Measurements from ENCODE around the gene KDM4E.

KDM4E gene

DNA sequence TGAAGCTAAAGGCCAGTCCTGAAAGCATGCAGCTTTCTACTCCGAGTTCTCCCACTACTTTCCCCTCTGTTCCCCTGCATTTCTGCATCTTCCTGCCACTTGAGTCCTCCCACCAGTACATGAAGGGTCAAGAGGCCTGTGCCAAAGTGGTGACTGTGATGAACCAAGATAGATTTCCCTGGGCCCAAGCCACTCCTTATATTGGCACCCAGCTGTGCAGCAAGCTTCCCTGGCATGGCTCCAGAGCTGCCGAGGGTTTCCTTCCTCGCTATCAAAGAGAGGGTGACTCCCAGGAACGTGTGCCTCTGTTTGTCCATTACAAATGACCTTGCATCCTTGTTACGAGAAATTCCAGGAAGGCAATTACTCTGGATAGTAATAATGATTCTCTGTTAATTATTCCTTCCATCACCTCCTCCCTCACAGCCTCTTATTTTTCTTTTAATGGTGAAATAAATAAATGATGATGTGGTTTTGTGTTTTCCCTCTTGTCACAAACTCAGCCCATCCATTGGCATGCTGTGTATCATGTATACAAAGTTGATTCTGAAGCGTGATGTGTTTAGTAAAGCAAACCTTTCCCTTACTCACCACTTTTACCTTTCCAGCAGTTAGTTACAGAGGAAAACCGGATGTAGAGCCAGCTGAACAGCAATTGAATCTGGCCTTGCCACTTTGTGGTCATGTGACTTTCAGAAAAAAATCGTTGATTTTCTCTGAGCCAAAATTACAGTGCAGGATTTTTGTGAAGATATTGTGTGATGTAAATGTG lies 49.9 kb downstream of the KDM4E start:
- Histone ChIP-seq H2AFZ (ENCODE audit: low read depth, low read length) (no peak overlapping the region), H4K20me1 (ENCODE audit: insufficient read depth, low read length) (peaks cover 4% of the 10 kb centered on the region; the same call in 1 of the 2 replicates), H3K9me3 (ENCODE audit: insufficient read depth, low read length, severe bottlenecking) (no peaks in the 10 kb centered on the region), H3K27ac (ENCODE audit: low read length) (no peak overlapping the region), H3K4me2 (ENCODE audit: insufficient read depth, low read length) (no peak overlapping the region), H3K36me3 (ENCODE audit: insufficient read depth, low read length) (peaks cover 4% of the 10 kb centered on the region; the same call in 1 of the 2 replicates), H3K4me1 (ENCODE audit: insufficient read depth, low read length) (peaks cover 8% of the 10 kb centered on the region; the same call in 1 of the 2 replicates), H3K4me3 (ENCODE audit: low read depth in 1 of 2, low read length in 2 of 2) (no peak overlapping the region), H3K27me3 (ENCODE audit: insufficient read depth, low read length, poor library complexity) (peaks cover 3% of the 10 kb centered on the region), H3K9ac (ENCODE audit: low read depth, low read length) (no peak overlapping the region), H3K79me2 (ENCODE audit: insufficient read depth, low read length) (peaks cover 7% of the 10 kb centered on the region)
- DNase-seq (no peak), ATAC-seq (ENCODE audit: insufficient read depth, low read depth) (no peak)
- no peak for TF ChIP-seq EZH2 (IDR thresholded peaks at IDR 0.05; ENCODE audit: borderline replicate concordance, low read depth, low read length, severe bottlenecking)
- TF ChIP-seq, protein P1, sequence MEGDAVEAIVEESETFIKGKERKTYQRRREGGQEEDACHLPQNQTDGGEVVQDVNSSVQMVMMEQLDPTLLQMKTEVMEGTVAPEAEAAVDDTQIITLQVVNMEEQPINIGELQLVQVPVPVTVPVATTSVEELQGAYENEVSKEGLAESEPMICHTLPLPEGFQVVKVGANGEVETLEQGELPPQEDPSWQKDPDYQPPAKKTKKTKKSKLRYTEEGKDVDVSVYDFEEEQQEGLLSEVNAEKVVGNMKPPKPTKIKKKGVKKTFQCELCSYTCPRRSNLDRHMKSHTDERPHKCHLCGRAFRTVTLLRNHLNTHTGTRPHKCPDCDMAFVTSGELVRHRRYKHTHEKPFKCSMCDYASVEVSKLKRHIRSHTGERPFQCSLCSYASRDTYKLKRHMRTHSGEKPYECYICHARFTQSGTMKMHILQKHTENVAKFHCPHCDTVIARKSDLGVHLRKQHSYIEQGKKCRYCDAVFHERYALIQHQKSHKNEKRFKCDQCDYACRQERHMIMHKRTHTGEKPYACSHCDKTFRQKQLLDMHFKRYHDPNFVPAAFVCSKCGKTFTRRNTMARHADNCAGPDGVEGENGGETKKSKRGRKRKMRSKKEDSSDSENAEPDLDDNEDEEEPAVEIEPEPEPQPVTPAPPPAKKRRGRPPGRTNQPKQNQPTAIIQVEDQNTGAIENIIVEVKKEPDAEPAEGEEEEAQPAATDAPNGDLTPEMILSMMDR (IDR thresholded peaks at IDR 0.05; ENCODE audit: borderline replicate concordance, extremely low read depth, low read length, poor library complexity, severe bottlenecking): no peak

DNA sequence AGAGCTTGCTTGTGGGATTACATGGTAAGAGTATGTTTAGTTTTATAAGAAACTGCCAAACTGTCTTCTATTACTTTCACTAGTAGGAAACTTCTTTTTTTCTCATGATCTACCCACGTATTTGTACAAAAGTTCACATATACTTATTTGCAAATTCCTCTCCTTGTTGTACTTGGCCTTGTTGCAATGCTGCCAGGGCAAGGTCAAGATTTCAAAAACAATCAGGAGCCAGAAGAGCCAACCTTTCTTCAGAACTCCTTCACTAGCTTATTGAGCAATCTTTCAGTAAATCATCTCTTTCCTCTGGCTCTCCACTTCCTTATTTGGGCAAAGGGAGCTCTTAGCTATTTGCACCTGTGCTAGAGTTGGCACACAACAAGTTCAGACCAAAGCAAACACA lies 51.4 kb downstream of the KDM4E start:
- Histone ChIP-seq H3K27me3 (ENCODE audit: insufficient read depth, low read length, poor library complexity) (peaks cover 3% of the 10 kb centered on the region), H4K20me1 (ENCODE audit: insufficient read depth, low read length) (no peaks in the 10 kb centered on the region), H3K79me2 (ENCODE audit: insufficient read depth, low read length) (no peaks in the 10 kb centered on the region), H3K36me3 (ENCODE audit: insufficient read depth, low read length) (no peaks in the 10 kb centered on the region), H3K4me2 (ENCODE audit: insufficient read depth, low read length) (no peak overlapping the region), H3K9ac (ENCODE audit: low read depth, low read length) (no peak overlapping the region), H3K27ac (ENCODE audit: low read length) (no peak overlapping the region), H2AFZ (ENCODE audit: low read depth, low read length) (no peak overlapping the region), H3K9me3 (ENCODE audit: insufficient read depth, low read length, severe bottlenecking) (no peaks in the 10 kb centered on the region), H3K4me3 (ENCODE audit: low read depth in 1 of 2, low read length in 2 of 2) (no peak overlapping the region), H3K4me1 (ENCODE audit: insufficient read depth, low read length) (no peaks in the 10 kb centered on the region)
- ATAC-seq (ENCODE audit: insufficient read depth, low read depth): no peak
- DNase-seq: no peak
- TF ChIP-seq EZH2 (IDR thresholded peaks at IDR 0.05; ENCODE audit: borderline replicate concordance, low read depth, low read length, severe bottlenecking): no peak
- TF ChIP-seq, protein P1 (IDR thresholded peaks at IDR 0.05; ENCODE audit: borderline replicate concordance, extremely low read depth, low read length, poor library complexity, severe bottlenecking): no peak

DNA sequence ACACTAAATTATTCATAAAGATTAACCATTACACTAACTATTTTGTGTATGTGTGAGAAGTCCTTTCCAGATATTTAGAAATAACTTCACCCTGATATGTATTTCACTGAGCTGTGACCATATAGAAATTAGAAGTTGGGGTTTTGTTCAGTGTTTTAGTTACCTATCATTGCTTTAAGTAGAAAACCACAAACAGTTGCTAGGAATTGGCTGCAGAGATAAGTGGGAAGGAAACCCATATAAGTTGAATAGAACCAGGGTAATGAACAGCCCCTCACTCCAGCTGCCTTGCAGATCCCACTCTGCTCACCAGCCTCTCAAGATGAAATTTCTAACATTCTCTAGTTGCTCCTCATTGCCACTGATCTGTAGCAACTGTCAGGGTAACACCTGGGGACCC lies 51.9 kb downstream of the KDM4E start:
- no peak for DNase-seq
- Histone ChIP-seq H3K27me3 (ENCODE audit: insufficient read depth, low read length, poor library complexity) (peaks cover 3% of the 10 kb centered on the region), H2AFZ (ENCODE audit: low read depth, low read length) (no peak overlapping the region), H3K4me1 (ENCODE audit: insufficient read depth, low read length) (peaks cover 4% of the 10 kb centered on the region), H3K4me2 (ENCODE audit: insufficient read depth, low read length) (no peak overlapping the region), H3K4me3 (ENCODE audit: low read depth in 1 of 2, low read length in 2 of 2) (no peak overlapping the region), H4K20me1 (ENCODE audit: insufficient read depth, low read length) (no peaks in the 10 kb centered on the region), H3K9me3 (ENCODE audit: insufficient read depth, low read length, severe bottlenecking) (no peaks in the 10 kb centered on the region), H3K9ac (ENCODE audit: low read depth, low read length) (no peak overlapping the region), H3K36me3 (ENCODE audit: insufficient read depth, low read length) (no peaks in the 10 kb centered on the region), H3K79me2 (ENCODE audit: insufficient read depth, low read length) (no peaks in the 10 kb centered on the region), H3K27ac (ENCODE audit: low read length) (no peak overlapping the region)
- TF ChIP-seq, protein P1 (IDR thresholded peaks at IDR 0.05; ENCODE audit: borderline replicate concordance, extremely low read depth, low read length, poor library complexity, severe bottlenecking): no peak
- TF ChIP-seq EZH2 (IDR thresholded peaks at IDR 0.05; ENCODE audit: borderline replicate concordance, low read depth, low read length, severe bottlenecking): no peak
- no peak for ATAC-seq (ENCODE audit: insufficient read depth, low read depth)

All from DND-41 (cell line).